ENCODE measurements around the gene LAMTOR3.
A peak's percentile ranks its signal among the peaks of the same experiment; 100 is the strongest.

LAMTOR3 gene

GRCh38 chr4:99861120-99861905, 32.9 kb downstream of the LAMTOR3 start:
- DNase-seq (ENCODE audit: low read depth in 2 of 2) = peak in 1 of 2 donors; percentile 15

- DNase-seq (ENCODE audit: low read depth in 2 of 2) = no peak
Measured at GRCh38 chr4:99860521-99860920, 33.7 kb downstream of the LAMTOR3 start.

- DNase-seq (ENCODE audit: low read depth in 2 of 2) = no peak
Measured at GRCh38 chr4:99859618-99860017, 34.6 kb downstream of the LAMTOR3 start.

GRCh38 chr4:99857307-99857706, 36.9 kb downstream of the LAMTOR3 start:
- no peak for DNase-seq (ENCODE audit: low read depth in 2 of 2)

GRCh38 chr4:99856166-99856565, 38.1 kb downstream of the LAMTOR3 start:
- no peak for DNase-seq (ENCODE audit: low read depth in 2 of 2)

- no peak for DNase-seq (ENCODE audit: low read depth in 2 of 2)
Measured at GRCh38 chr4:99855678-99856077, 38.5 kb downstream of the LAMTOR3 start.

GRCh38 chr4:99853999-99854398, 40.2 kb downstream of the LAMTOR3 start:
- DNase-seq (ENCODE audit: low read depth in 2 of 2) = no peak

GRCh38 chr4:99853190-99853589, 41.0 kb downstream of the LAMTOR3 start:
- no peak for DNase-seq (ENCODE audit: low read depth in 2 of 2)

GRCh38 chr4:99852199-99852749, 42.0 kb downstream of the LAMTOR3 start:
- DNase-seq (ENCODE audit: low read depth in 2 of 2) = no peak

- no peak for DNase-seq (ENCODE audit: low read depth in 2 of 2)
Measured at GRCh38 chr4:99848591-99849001, 45.6 kb downstream of the LAMTOR3 start.

- DNase-seq (ENCODE audit: low read depth in 2 of 2) = no peak
Measured at GRCh38 chr4:99847362-99847976, 46.8 kb downstream of the LAMTOR3 start.

GRCh38 chr4:99846891-99847290, 47.3 kb downstream of the LAMTOR3 start:
- DNase-seq (ENCODE audit: low read depth in 2 of 2) = no peak

- no peak for DNase-seq (ENCODE audit: low read depth in 2 of 2)
Measured at GRCh38 chr4:99845708-99846469, 48.3 kb downstream of the LAMTOR3 start.

GRCh38 chr4:99845179-99845578, 49.0 kb downstream of the LAMTOR3 start:
- DNase-seq (ENCODE audit: low read depth in 2 of 2) = no peak

- DNase-seq (ENCODE audit: low read depth in 2 of 2) = no peak
Measured at GRCh38 chr4:99844048-99844447, 50.2 kb downstream of the LAMTOR3 start.

GRCh38 chr4:99843413-99843812, 50.8 kb downstream of the LAMTOR3 start:
- DNase-seq (ENCODE audit: low read depth in 2 of 2) = no peak

GRCh38 chr4:99841129-99841528, 53.1 kb downstream of the LAMTOR3 start:
- DNase-seq (ENCODE audit: low read depth in 2 of 2) = no peak

- no peak for DNase-seq (ENCODE audit: low read depth in 2 of 2)
Measured at GRCh38 chr4:99838927-99839326, 55.3 kb downstream of the LAMTOR3 start.

- no peak for DNase-seq (ENCODE audit: low read depth in 2 of 2)
Measured at GRCh38 chr4:99835942-99836341, 58.3 kb downstream of the LAMTOR3 start.

- DNase-seq (ENCODE audit: low read depth in 2 of 2) = no peak
Measured at GRCh38 chr4:99834569-99834968, 59.7 kb downstream of the LAMTOR3 start.

GRCh38 chr4:99833756-99834155, 60.5 kb downstream of the LAMTOR3 start:
- no peak for DNase-seq (ENCODE audit: low read depth in 2 of 2)

- no peak for DNase-seq (ENCODE audit: low read depth in 2 of 2)
Measured at GRCh38 chr4:99832758-99833157, 61.5 kb downstream of the LAMTOR3 start.

All from stimulated activated CD8-positive, alpha-beta memory T cell treated with anti-CD3 and anti-CD28 coated beads, Interleukin-15, amount 100 ng/mL, for 48 hours (primary cell).